C4-2B (cell line): ENCODE data around the gene GTF3C5.

Source experiments
- ZFX ChIP-seq: fragments of 450-650 bp; IDR thresholded peaks from 2 replicates; pipeline ENCODE4 v1.6.1; 2017
- TF ChIP-seq, protein P1 (sequence below): fragments of 450-650 bp; conservative IDR thresholded peaks from 2 replicates; pipeline ENCODE4 v1.5.1; 2017; ENCODE audit warnings: mild to moderate bottlenecking

DNA sequence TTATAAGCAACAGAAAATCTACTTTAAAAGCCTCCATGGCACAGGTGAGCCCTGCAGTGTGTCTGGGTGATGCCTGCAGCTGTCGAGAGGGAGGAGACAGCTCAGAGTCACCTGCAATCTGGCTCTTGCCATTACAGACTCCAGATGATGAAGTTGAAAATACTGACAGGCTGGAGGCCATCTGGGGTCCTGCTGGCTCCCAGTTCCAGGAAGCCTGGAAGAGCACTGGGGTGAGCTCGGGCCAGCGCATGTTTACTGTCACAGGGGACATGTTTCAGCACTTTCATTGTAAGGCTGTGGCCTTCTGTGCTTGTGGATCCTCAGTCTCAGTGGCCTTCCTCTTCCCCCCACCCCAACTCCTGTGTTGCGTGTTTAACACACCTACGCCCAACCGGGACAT is 59.4 kb downstream of the GTF3C5 start:
- TF ChIP-seq, protein P1, sequence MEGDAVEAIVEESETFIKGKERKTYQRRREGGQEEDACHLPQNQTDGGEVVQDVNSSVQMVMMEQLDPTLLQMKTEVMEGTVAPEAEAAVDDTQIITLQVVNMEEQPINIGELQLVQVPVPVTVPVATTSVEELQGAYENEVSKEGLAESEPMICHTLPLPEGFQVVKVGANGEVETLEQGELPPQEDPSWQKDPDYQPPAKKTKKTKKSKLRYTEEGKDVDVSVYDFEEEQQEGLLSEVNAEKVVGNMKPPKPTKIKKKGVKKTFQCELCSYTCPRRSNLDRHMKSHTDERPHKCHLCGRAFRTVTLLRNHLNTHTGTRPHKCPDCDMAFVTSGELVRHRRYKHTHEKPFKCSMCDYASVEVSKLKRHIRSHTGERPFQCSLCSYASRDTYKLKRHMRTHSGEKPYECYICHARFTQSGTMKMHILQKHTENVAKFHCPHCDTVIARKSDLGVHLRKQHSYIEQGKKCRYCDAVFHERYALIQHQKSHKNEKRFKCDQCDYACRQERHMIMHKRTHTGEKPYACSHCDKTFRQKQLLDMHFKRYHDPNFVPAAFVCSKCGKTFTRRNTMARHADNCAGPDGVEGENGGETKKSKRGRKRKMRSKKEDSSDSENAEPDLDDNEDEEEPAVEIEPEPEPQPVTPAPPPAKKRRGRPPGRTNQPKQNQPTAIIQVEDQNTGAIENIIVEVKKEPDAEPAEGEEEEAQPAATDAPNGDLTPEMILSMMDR = no peak
- TF ChIP-seq ZFX = no peak
